ENCODE measurements around the gene GPR162. TPM values are rescaled to one million over a fixed set of nuclear protein-coding genes. Genes with fewer than 3 reads are reported as not detected.
A peak's percentile ranks its signal among the peaks of the same experiment; 100 is the strongest.

GPR162 gene
- total RNA-seq, 1 experiment from 2014 or later = 6.1 TPM

DNA sequence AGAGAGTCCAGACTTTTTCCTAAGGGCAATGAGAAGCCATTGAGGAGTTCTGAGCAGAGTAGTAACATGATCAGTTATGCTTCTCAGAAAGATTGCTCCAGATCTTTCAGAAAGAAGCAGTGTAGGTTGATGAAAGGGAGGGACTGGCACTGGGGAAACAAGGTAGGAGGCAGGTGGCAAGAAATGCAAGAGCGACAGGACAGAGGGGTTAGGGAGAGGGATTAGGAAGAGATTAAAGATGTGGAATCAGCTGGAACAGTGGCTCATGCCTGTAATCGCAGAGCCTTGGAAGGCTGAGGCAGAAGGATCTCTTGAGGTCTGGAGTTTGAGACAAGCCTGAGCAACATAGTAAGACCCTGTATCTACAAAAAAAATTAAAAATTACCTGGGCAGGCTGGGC lies 26.1 kb downstream of the GPR162 start:
- H3K79me1 ChIP-seq (ENCODE audit: insufficient read depth, low read depth, low read length, poor library complexity, severe bottlenecking) = no peaks in the 10 kb centered on the region
- H3K4me3 Mint-ChIP-seq = no peak overlapping the region
- H3K4me1 Mint-ChIP-seq = peaks cover 10 to 13% of the 10 kb centered on the region in 2 experiments
- no peak overlapping the region for H2BK5ac ChIP-seq (ENCODE audit: insufficient read length, low read length)
- H3K9me3 ChIP-seq (ENCODE audit: control insufficient read depth, low read depth, low read length) = no peaks in the 10 kb centered on the region
- H2AFZ ChIP-seq (ENCODE audit: low read length) = no peak overlapping the region
- H3K79me2 ChIP-seq (ENCODE audit: insufficient read depth, low read length) = no peaks in the 10 kb centered on the region
- peaks cover 33 to 76% (median 70%) of the 10 kb centered on the region in 3 experiments for H3K36me3 Mint-ChIP-seq (ENCODE audit: insufficient read depth in 1 of 3, low read depth in 3 of 3)
- peak overlapping the region in 2 of 3 experiments; percentile 38 to 76; a peak in 3 of 7 replicates for H3K27ac Mint-ChIP-seq
- H2BK120ac ChIP-seq (ENCODE audit: low read depth, low read length, poor library complexity, severe bottlenecking) = no peak overlapping the region
- H3T11ph ChIP-seq (ENCODE audit: low read length) = no peak overlapping the region
- H3K27ac ChIP-seq (ENCODE audit: insufficient read length, low read depth, low read length) = no peak overlapping the region
- no peaks in the 10 kb centered on the region; a peak in 1 of 5 replicates for H3K9me3 Mint-ChIP-seq
- no peak overlapping the region for H2BK12ac ChIP-seq (ENCODE audit: insufficient read length, low read depth, low read length)
- H3K4ac ChIP-seq (ENCODE audit: low read depth, low read length) = no peak overlapping the region
- no peak overlapping the region for H3K9ac ChIP-seq (ENCODE audit: extremely low read depth, insufficient read length, low read length)
- no peaks in the 10 kb centered on the region for H3K27me3 ChIP-seq (ENCODE audit: insufficient read depth, low read length)
- H4K8ac ChIP-seq (replicated peaks; ENCODE audit: insufficient read length, low read depth, low read length) = no peak overlapping the region
- H3K4me2 ChIP-seq (ENCODE audit: insufficient read depth, insufficient read length, low read length) = no peak overlapping the region
- no peak overlapping the region for H2AK5ac ChIP-seq (ENCODE audit: insufficient read length, low read length)
- H3K4me1 ChIP-seq (ENCODE audit: insufficient read depth, low read length) = no peaks in the 10 kb centered on the region
- no peak overlapping the region for H3K56ac ChIP-seq (ENCODE audit: insufficient read length, low read depth, low read length)
- H2BK20ac ChIP-seq (ENCODE audit: low read depth, low read length, poor library complexity, severe bottlenecking) = no peak overlapping the region
- H3K27me3 Mint-ChIP-seq (ENCODE audit: low read depth) = no peaks in the 10 kb centered on the region
- H3K14ac ChIP-seq (ENCODE audit: insufficient read depth, low read length) = no peak overlapping the region
- no peak overlapping the region for H4K5ac ChIP-seq (ENCODE audit: insufficient read length, low read depth, low read length)
- H3K18ac ChIP-seq (ENCODE audit: insufficient read length, low read depth, low read length) = no peak overlapping the region
- TF ChIP-seq, protein P1, sequence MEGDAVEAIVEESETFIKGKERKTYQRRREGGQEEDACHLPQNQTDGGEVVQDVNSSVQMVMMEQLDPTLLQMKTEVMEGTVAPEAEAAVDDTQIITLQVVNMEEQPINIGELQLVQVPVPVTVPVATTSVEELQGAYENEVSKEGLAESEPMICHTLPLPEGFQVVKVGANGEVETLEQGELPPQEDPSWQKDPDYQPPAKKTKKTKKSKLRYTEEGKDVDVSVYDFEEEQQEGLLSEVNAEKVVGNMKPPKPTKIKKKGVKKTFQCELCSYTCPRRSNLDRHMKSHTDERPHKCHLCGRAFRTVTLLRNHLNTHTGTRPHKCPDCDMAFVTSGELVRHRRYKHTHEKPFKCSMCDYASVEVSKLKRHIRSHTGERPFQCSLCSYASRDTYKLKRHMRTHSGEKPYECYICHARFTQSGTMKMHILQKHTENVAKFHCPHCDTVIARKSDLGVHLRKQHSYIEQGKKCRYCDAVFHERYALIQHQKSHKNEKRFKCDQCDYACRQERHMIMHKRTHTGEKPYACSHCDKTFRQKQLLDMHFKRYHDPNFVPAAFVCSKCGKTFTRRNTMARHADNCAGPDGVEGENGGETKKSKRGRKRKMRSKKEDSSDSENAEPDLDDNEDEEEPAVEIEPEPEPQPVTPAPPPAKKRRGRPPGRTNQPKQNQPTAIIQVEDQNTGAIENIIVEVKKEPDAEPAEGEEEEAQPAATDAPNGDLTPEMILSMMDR (conservative IDR thresholded peaks at IDR 0.05) = no peak
- H3K23me2 ChIP-seq (ENCODE audit: insufficient read length, low read depth, low read length, poor library complexity, severe bottlenecking) = peaks cover 12% of the 10 kb centered on the region
- no peak overlapping the region for H4K91ac ChIP-seq (ENCODE audit: insufficient read length, low read depth, low read length)
- DNase-seq = no peak
- H2BK15ac ChIP-seq (ENCODE audit: low read depth, low read length) = no peak overlapping the region
- H3K23ac ChIP-seq (ENCODE audit: insufficient read length, low read depth, low read length) = no peak overlapping the region
- H4K20me1 ChIP-seq (ENCODE audit: control insufficient read depth, insufficient read depth, insufficient read length) = peaks cover 2% of the 10 kb centered on the region
- no CpG with 5 or more reads among the region's 2 CpGs for WGBS (ENCODE audit: extremely low coverage, insufficient read length, low lambda C conversion rate)
